AML-193 (cell line): ENCODE measurements around the gene DHRSX.

ENCODE experiments used
- DNase-seq, 2 experiments: peaks; one replicate each; lab custom pipeline; 2025; lab: John Stamatoyannopoulos, UW

DHRSX gene

GRCh38 chrX:2452799-2453198 is 48.0 kb downstream of the DHRSX start:
- DNase-seq: no peak

DNA sequence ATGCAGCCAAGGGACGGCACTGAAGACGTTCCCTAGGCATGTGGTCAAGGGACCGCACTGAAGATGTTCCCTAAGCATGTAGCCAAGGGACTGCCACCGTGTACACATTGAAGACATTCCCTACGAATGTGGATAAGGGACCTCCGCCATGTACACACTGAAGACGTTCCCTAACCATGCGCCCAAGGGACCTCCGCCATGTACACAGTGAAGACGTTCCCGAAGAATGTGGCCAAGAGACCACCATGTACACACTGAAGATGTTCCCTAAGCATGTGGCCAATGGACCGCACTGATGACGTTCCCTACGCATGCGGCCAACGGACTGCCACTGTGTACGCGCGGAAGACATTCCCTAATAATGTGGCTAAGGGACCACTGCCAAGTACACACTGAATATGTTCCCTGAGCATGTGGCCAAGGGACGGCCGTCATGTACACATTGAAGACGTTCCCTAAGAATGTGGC is 48.4 kb downstream of the DHRSX start:
- no peak for DNase-seq

GRCh38 chrX:2451501-2452316 is 49.1 kb downstream of the DHRSX start:
- no peak for DNase-seq

GRCh38 chrX:2450681-2451080 is 50.1 kb downstream of the DHRSX start:
- DNase-seq: no peak

GRCh38 chrX:2449135-2449886 is 51.5 kb downstream of the DHRSX start:
- DNase-seq: no peak

DNA sequence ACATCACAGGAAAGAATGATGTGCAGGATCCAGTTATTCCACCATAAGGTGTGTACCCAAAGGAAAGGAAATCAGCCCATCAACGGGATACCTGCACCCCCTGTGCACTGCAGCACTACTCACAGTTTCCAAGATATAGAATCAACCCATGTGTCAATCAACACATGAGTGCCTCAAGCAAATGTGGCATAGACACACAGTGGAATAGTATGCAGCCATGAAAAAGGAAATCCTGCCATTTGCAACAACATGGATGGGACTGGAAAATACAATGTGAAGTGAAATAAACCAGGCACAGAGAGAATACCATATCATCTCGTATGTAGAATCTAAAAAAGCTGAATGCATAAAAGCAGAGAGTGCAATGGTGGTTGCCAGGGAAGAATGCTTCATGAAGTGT is 53.3 kb downstream of the DHRSX start:
- DNase-seq: no peak

DNA sequence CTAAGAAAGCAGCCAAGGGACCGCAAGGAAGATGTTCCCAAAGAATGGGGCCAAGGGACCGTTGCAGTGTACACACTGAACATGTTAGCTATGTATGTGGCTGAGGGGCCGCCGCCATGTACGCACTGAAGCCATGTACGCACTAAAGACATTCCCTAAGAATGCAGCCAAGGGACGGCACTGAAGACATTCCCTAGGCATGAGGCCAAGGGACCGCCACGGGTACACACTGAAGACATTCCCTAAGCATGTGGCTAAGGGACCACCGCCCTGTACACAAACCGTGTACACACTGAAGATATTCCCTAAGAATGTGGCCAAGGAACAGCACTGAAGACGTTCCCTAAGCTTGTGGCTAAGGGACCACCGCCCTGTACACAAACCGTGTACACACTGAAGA is 54.0 kb downstream of the DHRSX start:
- DNase-seq: no peak

DNA sequence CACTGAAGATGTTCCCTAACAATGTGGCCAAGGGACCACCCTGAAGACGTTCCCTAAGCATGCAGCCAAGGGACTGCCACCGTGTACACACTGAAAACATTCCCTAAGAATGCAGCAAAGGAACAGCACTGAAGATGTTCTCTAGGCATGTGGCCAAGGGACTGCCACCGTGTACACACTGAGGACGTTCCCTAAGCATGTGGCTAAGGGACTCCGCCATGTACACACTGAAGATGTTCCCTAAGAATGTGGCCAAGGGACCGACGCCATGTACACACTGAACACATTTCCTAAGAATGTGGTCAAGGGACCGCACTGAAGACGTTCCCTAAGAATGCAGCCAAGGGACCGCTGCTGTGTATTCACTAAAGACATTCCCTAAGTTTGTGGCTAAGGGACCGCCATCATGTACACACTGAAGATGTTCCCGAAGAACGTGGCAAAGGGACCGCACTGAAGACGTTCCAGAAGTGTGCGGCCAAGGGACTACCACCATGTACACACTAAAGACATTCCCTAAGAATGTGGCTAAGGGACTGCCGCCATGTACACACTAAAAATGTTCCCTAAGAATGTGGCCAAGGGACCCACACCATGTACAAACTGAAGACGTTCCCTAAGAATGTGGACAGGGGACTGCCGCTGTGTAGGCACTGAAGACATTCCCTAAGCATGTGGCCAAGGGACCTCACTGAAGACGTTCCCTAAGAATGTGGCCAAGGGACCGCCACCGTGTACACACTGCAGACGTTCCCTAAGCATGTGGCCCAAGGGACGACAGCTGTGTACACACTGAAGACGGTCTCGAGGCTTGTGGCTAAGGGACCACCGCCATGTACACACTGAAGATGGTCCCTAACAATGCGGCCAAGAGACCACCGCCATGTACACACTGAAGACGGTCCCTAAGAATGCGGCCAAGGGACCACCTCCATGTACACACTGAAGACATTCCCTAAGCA is 54.8 kb downstream of the DHRSX start:
- DNase-seq: no peak

DNA sequence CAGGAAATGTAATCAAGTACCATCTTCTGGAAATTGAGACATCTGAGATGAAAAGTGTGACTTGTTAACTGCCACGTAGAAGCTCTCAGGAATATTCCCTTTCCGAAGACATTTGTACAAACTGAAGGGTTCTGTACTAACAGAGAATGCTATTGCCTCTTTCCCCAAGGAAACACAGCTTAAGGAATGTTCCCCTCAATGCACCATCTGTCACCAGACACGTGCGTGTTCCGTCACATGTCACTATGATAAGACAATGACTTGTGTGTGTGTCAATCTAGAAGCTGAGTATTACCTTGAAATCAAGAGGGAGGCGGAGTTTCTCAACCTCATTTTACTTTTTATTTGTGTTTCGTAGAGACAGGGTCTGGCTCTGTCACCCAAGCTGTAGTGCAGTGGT is 58.1 kb downstream of the DHRSX start:
- no peak for DNase-seq

GRCh38 chrX:2441466-2441865 is 59.3 kb downstream of the DHRSX start:
- DNase-seq: no peak

DNA sequence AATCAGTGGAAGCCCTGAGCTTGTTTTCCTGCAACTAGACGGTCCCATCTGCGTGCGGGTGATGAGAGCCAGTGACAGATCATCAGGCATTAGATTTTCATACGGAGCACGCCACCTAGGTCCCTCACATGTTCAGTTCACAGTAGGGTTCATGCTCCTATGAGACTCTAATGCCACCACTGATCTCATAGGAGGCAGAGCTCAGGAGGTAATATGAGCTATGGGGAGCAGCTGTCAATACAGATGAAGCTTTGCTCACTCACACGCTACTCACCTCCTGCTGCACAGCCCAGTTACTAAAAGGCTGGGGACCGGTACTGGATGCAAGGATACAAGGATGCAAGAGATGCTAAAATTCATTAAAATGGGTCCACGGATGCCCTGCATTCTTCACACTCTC is 61.2 kb downstream of the DHRSX start:
- no peak for DNase-seq

DNA sequence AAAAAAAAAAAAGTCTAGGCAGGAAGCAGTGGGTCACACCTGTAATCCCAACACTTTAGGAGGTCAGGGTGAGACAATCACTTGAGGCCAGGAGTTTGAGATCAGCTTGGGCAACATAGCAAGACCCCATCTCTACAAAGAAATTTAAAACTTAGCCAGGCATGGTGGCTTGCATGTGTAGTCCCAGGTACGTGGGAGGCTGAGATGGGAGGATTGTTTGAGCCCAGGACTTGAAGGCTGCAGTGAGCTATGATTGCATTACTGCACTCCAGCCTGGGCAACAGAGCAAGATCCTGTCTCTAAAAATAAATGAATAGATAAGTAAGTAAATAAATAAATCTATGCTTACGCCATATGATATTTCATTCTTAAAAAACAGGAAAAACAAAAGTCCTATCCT is 65.3 kb downstream of the DHRSX start:
- DNase-seq: no peak

GRCh38 chrX:2434270-2435163 is 66.3 kb downstream of the DHRSX start:
- no peak for DNase-seq

DNA sequence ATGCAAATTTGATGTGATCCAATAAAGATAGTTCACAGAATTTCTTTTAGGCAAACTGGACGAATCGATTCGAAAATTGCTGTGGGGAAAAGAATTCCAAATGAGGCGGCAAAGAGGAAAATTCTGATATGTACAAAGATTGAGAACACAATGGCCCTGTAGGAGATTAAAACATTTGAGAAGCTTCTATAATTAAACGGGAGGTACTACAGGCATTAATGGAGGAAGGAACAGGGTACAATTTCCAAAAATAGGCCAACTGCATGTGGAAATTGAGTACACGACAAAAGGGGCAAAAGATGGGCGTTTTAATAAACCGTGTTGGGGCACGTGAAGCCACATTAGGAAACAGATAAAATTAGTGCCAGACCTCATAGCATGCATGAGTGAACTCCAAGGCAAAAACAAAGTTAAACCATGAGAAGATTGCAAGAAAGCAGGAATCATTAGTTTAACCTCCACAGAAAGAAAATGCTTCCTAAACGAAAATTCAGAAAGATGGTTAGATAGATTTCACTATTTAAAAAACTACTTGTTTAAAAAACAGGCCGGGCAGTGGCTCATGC is 68.4 kb downstream of the DHRSX start:
- DNase-seq: no peak

DNA sequence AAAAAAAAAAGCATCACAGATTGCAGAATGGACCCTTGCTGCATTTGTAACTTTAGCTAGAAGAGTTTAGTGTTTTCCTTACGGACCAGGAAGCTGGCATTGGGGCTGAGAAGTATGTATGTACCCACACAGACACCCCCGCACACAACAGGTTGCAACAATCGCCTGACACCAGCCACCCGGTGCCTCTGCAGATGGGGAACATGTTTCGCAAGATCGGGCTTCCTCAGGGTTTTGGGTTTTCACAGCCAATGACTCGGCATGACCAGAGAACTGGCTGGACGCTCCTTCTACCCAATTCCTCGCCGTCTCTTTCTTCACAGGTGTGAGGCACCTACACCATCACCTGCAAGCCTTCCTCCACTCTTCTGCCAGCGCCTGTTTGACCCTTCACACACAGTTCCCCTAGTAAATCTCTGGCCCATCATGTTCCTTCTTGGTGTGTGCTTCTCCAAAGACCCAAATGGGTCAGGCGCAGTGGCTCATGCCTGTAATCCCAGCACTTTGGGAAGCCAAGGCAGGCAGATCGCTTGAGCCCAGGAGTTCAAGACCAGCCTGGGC is 70.4 kb downstream of the DHRSX start:
- DNase-seq: no peak

GRCh38 chrX:2427737-2428136 is 73.0 kb downstream of the DHRSX start:
- no peak for DNase-seq

DNA sequence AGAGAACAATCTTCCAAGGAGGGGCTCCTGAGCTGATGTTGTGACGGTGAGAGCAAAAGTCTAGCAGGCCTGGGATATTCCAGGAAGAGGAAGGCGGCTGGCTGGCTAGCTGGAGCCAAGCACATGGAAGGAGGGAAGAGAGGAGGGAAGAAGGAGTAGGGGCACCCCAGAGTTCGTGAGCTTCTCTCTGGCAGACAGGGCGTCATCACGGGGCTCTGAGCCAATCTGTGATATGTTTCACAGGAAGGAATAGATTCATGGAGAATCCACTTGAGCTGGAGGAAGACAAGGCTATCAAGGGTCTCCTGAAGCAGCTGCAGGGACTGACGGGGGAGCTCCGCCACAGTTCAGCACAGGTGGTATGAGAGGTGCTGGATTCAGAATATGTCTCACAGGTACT is 73.6 kb downstream of the DHRSX start:
- DNase-seq: no peak

DNA sequence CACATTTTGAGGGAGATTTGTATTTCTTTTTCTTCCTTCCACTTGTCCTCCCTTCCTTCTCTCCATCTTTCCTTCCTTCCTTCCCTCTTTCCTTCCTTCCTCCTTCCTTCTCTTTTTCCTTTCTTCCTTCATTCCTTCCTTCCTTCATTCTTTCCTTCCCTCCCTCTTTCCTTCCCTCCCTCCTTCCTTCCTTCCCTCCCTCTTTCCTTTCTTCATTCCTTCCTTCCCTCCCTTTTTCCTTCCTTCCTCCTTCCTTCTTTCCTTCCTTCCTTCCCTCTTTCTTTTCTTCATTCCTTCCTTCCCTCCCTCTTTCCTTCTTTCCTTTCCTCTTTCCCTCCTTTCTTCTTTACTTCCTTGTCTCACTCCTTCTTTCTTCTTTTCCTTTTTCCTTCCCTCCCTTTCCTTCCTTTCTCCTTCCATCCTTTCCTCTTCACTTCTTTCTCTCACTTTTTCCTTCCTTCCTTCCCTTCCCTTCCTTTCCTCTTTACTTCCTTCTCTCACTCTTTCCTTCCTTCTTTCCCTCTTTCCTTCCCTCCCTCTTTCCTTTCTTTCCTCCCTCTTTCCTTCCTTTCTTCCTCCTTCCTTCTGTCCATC is 74.4 kb downstream of the DHRSX start:
- DNase-seq: no peak

- DNase-seq: no peak
Measured at GRCh38 chrX:2425286-2426071, 75.3 kb downstream of the DHRSX start.
